Esophagus (tissue), 2 donors: ENCODE data around the gene NBEA. TPM values are rescaled to one million over a fixed set of nuclear protein-coding genes. Genes with fewer than 3 reads are reported as not detected.
"Not testable (repeated sequence)": the region's sequence is repeated elsewhere in the genome, so short reads cannot be mapped to it uniquely, and the experiment has no call there.

Experiments used
- H3K27ac ChIP-seq, 2 donors: one replicate each; pipeline ENCODE4 v1.5.1; 2013; ENCODE audit warnings: low read depth in 2 of 2, mild to moderate bottlenecking in 2 of 2, inconsistent platforms in 1 of 2, low read length in 1 of 2, moderate library complexity in 1 of 2
- H3K27me3 ChIP-seq, 2 donors: one replicate each; pipeline ENCODE4 v1.6.1; 2013; ENCODE audit warnings: low read length in 2 of 2, control low read depth in 1 of 2, mild to moderate bottlenecking in 1 of 2; ENCODE audit not compliant: insufficient read depth in 2 of 2, control insufficient read depth in 1 of 2
- H3K36me3 ChIP-seq, 2 donors: one replicate each; pipeline ENCODE4 v1.6.1; 2013; ENCODE audit warnings: low read length in 1 of 2; ENCODE audit not compliant: control insufficient read depth in 2 of 2, insufficient read depth in 2 of 2
- H3K4me1 ChIP-seq, 2 donors: one replicate each; pipeline ENCODE4 v1.6.1; 2013; ENCODE audit warnings: low read length in 1 of 2; ENCODE audit not compliant: control insufficient read depth in 2 of 2, insufficient read depth in 2 of 2
- H3K4me3 ChIP-seq, 2 donors: one replicate each; pipeline ENCODE4 v1.5.1; 2013; ENCODE audit warnings: low read length in 2 of 2, mild to moderate bottlenecking in 2 of 2, low read depth in 1 of 2, moderate library complexity in 1 of 2
- H3K9me3 ChIP-seq, 2 donors: one replicate each; pipeline ENCODE4 v1.6.1; 2013; ENCODE audit warnings: mild to moderate bottlenecking in 2 of 2, low read depth in 1 of 2, low read length in 1 of 2, moderate library complexity in 1 of 2; ENCODE audit not compliant: control insufficient read depth in 2 of 2, insufficient read depth in 1 of 2
- WGBS, 2 donors: extraction: QIAGEN DNeasy Blood & Tissue Kit; methylation state at CpG; one replicate each; pipeline ENCODE4 v1.1.7; 2013; 5-methylcytosine and 5-hydroxymethylcytosine counted together
- polyA plus RNA-seq, 2 donors: library from polyadenylated mRNA; stranded (reverse); fragments of 200-250 nt; gene quantifications; one replicate each; pipeline ENCODE4 v1.2.3, GENCODE V29; 2013
- donor health status: healthy with polysubstance abuse.
- donor health status: Bipolar disorder and iron deficiency.

NBEA gene
- polyA plus RNA-seq, 2 donors = 0.51 to 1.6 TPM

DNA sequence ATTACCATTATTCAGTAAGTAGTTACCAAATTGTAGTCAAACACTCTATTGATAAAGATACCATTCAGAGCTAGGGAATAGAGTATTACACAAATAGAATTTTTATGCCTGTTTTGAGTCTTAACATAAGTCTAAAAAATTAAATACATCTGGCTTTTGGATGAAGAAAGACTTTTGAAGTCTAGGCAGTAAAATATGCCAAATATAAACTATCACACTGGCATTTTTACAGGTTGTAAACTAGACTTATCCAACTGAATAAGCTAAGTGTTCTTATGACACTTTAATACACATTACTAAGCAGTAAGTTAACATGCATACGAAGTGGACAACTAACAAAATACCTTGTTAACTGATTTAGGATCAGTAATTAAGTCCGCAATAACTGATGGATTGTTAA, 425.5 kb downstream of the NBEA start:
- Histone ChIP-seq H3K9me3 (peaks cover 0 to 9% of the 10 kb centered on the region in 2 donors), H3K36me3 (no peaks in the 10 kb centered on the region), H3K4me1 (no peaks in the 10 kb centered on the region), H3K4me3 (no peak overlapping the region), H3K27me3 (no peaks in the 10 kb centered on the region), H3K27ac (no peak overlapping the region)
- 77 to 82% methylated on average over 2 of the region's 2 CpGs for WGBS, 2 donors

DNA sequence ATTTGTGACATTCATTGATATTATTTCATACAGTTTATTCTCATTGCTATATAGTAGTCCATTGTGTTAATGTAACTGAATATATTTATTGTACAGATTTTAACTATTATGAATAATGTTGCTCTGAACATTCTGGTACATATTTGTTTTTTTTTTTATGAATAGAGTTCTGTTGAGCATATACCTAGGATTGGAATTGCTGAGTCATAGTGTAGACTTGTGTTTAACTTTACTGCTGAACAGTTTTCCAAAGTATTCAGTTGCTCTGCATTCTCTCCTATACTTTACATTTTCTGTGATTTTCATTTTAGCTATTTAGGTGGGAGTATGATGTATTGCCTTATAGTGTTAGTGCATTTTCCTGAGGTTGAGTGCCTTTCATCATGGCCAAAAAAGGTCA, 436.9 kb downstream of the NBEA start:
- Histone ChIP-seq H3K4me3 (no peak overlapping the region), H3K36me3 (no peaks in the 10 kb centered on the region), H3K27me3 (no peaks in the 10 kb centered on the region), H3K9me3 (no peaks in the 10 kb centered on the region), H3K27ac (no peak overlapping the region), H3K4me1 (no peaks in the 10 kb centered on the region)

DNA sequence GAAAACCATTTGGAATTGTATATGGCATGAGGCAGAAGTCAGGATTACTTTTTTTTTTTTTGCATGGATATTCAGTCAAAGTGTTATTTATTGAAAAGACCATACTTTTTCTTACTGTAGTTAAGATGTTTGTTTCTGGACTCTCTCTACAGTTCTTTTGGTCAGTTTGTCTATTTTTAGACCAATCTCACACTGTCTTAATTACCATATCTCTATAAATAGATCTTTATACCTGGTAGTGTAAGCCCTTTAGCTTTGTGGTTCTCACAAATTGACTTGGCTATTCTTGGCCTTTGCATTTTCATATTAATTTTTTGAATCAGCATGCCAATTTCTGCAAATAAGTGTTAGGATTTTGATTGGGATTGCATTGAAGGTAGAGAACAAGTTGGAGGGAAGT, 437.6 kb downstream of the NBEA start:
- H3K4me3 ChIP-seq = no peak overlapping the region
- no peaks in the 10 kb centered on the region for H3K4me1 ChIP-seq
- H3K9me3 ChIP-seq = no peaks in the 10 kb centered on the region
- H3K27ac ChIP-seq = no peak overlapping the region
- H3K36me3 ChIP-seq = no peaks in the 10 kb centered on the region
- H3K27me3 ChIP-seq = no peaks in the 10 kb centered on the region

DNA sequence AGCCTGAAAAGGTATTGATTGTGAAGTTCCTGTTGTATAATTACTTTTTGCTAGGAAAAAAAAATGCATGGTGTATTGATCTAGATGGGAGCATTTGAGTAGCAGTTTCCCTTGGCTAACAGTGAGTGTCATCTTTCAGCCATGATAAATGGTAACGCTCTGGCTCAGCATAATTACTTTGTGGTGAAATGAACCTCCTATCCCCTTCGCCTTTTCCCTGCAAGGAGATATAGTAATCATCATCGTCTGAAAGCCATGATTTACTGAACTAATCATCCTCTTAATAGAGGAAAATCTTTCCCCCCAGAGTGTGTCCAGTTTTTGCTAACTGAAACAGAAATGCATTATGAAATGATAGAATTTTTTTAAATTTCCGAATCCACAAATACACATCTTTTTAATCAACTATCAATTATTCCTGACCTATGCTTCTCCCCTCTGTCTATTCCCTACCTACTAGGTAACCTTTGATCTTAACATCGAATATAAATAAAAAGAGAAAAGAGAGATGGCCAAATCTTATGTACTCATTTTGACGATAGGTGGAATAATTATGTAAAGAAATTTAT, 445.7 kb downstream of the NBEA start:
- WGBS, 2 donors = 88% methylated on average over 6 of the region's 6 CpGs
- no peak overlapping the region for H3K27ac ChIP-seq

DNA sequence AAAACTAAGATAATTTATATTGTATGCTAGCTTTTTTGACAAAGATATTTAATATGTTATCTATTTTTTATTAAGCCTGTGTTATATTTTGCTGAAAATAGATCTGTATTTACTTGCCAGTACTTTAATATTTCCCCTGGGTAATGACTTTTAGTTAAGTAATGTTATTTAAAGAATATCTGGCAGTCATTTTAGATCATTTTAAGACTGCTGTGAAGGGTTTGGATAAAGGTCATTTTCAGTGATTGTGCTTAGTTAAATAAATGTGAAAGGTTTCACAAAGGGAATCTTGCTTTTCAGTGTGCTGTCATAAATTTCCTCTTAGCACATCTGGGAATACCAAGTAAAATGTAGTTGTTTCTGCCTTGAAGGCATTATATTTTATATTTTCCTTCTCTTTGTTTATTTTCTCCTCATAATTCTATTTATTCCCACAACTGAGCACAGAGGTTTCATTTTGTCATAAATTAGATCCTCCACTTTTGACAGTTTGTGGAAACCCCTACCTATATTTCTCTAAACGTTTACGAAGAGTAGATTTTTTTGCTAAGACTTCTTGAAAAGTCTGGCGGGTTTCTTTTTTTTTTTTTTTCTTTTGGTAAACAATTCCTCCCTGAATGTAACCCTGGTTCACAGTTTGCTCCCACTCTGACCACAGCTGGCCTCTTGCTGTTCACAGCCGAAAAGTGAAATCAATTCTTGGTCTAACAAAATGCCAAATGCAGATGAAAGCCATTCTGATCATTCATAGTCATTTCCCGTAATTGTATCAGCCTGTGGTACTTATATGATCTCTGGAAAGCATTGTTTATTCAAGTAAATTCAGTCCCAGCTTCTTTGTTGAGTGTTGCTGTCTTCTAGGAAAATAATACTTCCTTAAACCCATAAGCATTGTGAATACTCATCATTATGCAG, 446.6 kb downstream of the NBEA start:
- no peaks in the 10 kb centered on the region for H3K4me1 ChIP-seq
- H3K4me3 ChIP-seq = no peak overlapping the region
- no peak overlapping the region for H3K27ac ChIP-seq
- WGBS, 2 donors = 38 to 50% methylated on average over 5 of the region's 5 CpGs
- H3K27me3 ChIP-seq = no peaks in the 10 kb centered on the region
- H3K9me3 ChIP-seq = no peaks in the 10 kb centered on the region
- no peaks in the 10 kb centered on the region for H3K36me3 ChIP-seq

More for the DNA sequence above, 445.7 kb downstream of the NBEA start:
- Histone ChIP-seq H3K4me1 (no peaks in the 10 kb centered on the region), H3K9me3 (no peaks in the 10 kb centered on the region), H3K36me3 (no peaks in the 10 kb centered on the region), H3K4me3 (no peak overlapping the region), H3K27me3 (no peaks in the 10 kb centered on the region)

DNA sequence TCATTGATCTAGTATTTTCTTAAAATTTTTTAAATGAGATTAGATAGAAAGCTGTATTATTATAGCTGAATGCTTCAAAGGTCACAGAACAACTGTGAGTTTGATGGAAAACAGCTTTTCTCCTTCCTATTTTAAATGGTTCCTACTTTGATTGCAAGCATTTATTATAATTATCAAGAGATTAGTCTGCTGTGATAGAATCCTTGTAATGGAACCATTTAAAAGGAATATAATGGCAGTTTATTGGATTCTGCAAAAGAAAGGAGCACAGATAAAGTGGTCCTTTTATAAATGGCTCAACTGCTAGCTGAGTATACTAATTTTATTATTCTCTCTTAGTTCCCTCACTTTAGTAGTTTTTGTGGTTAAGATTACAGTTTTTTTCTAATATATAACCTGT, 447.5 kb downstream of the NBEA start:
- H3K4me3 ChIP-seq = no peak overlapping the region
- H3K4me1 ChIP-seq = no peaks in the 10 kb centered on the region
- H3K9me3 ChIP-seq = no peaks in the 10 kb centered on the region
- H3K27me3 ChIP-seq = no peaks in the 10 kb centered on the region
- no peak overlapping the region for H3K27ac ChIP-seq
- no peaks in the 10 kb centered on the region for H3K36me3 ChIP-seq

DNA sequence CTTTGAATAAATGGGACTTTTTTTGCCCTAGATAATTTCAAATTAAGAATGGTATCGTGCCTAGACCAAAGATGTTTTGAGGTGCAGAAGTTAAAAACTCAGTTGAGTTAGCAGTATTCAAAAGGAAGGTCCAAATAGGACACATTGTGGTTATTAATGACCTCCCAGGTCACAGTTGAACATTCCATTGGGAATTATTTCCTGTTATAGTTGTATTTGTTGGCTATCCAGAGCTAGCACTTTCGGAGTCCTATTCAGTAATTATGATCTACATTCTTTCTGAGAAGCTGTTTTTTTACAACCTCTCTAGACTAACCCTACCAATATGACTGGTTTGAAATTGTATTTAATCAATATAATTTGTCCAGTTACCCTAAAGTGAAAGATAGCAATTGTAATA, 450.7 kb downstream of the NBEA start:
- H3K4me3 ChIP-seq = no peak overlapping the region
- H3K4me1 ChIP-seq = no peaks in the 10 kb centered on the region
- no peak overlapping the region for H3K27ac ChIP-seq
- no peaks in the 10 kb centered on the region for H3K27me3 ChIP-seq
- no peaks in the 10 kb centered on the region for H3K9me3 ChIP-seq
- WGBS, 2 donors = 77 to 80% methylated on average over 2 of the region's 2 CpGs
- no peaks in the 10 kb centered on the region for H3K36me3 ChIP-seq

DNA sequence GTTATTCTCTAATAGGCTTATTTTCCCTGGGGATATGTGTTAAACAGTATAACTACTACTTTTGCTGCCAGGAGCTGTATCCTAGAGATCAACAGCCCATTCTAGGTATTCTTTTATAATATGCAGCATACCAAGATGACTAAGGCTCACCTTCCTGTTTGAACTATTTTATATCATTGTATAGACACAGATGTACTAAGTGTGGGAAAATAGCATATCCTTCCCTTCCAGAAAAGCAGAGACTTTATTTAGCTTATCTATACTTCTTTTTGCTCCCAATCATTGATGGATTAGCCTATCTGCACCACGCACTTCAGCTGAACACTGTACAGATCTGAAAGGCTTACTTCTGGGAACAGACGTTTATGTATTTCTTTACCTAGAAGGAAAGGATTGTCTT, 451.8 kb downstream of the NBEA start:
- Histone ChIP-seq H3K36me3 (no peaks in the 10 kb centered on the region), H3K27ac (no peak overlapping the region), H3K9me3 (no peaks in the 10 kb centered on the region), H3K4me3 (no peak overlapping the region), H3K27me3 (no peaks in the 10 kb centered on the region), H3K4me1 (no peaks in the 10 kb centered on the region)
- WGBS, 2 donors = 50 to 57% methylated on average over 2 of the region's 2 CpGs

DNA sequence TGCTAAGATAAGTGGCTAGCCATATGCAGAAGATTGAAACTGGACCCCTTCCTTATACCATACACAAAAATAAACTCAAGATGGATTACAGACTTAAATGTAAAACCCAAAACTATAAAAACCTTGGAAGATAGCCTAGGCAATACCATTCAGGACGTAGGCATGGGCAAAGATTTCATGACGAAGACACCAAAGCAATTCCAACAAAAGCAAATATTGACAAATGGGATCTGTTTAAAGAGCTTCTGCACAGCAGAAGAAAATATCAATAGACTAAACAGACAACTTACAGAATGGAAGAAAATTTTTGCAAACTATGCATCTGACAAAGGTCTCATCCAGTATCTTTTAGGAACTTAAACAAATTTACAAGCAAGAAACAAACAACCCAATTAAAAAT, 466.2 kb downstream of the NBEA start:
- H3K36me3 ChIP-seq, H3K4me1 ChIP-seq, H3K27ac ChIP-seq, H3K4me3 ChIP-seq, H3K27me3 ChIP-seq, H3K9me3 ChIP-seq: not testable (repeated sequence)
- 66 to 84% methylated on average over 2 of the region's 2 CpGs for WGBS, 2 donors
